GM20000 (cell line): ENCODE measurements around the gene ZNF512B.

Source experiments
- DNase-seq: peaks from one replicate; pipeline ENCODE4 v3.0.0; 2012; ENCODE audit warnings: low spot score
- CTCF ChIP-seq: IDR thresholded peaks from 2 replicates; pipeline ENCODE4 v1.5.1; 2012; ENCODE audit warnings: mild to moderate bottlenecking, control low read depth; ENCODE audit errors: extremely low read depth, missing control alignments

The ZNF512B gene

GRCh38 chr20:63947638-63948456 is 21.9 kb downstream of the ZNF512B start:
- no peak for TF ChIP-seq CTCF
- DNase-seq: no peak

- TF ChIP-seq CTCF: no peak
- DNase-seq: no peak
Observed at GRCh38 chr20:63946986-63947637, 22.6 kb downstream of the ZNF512B start.

GRCh38 chr20:63945921-63946920 is 23.5 kb downstream of the ZNF512B start:
- no peak for DNase-seq
- TF ChIP-seq CTCF: no peak

- no peak for DNase-seq
- no peak for TF ChIP-seq CTCF
Observed at GRCh38 chr20:63945031-63945658, 24.6 kb downstream of the ZNF512B start.

GRCh38 chr20:63944078-63944941 is 25.4 kb downstream of the ZNF512B start:
- no peak for DNase-seq
- no peak for TF ChIP-seq CTCF

GRCh38 chr20:63943808-63944077 is 26.0 kb downstream of the ZNF512B start:
- no peak for DNase-seq

More at GRCh38 chr20:63943808-63944077, 26.0 kb downstream of the ZNF512B start:
- no peak for TF ChIP-seq CTCF
